Liver (tissue), 9 donors: ENCODE measurements around the gene GRIFIN. TPM values are rescaled to one million over a fixed set of nuclear protein-coding genes. Genes with fewer than 3 reads are reported as not detected.

Source experiments
- DNase-seq: peaks from one replicate; pipeline ENCODE4 v3.0.0-alpha.2; 2017; ENCODE audit warnings: low spot score
- H3K27ac ChIP-seq, 2 donors: one replicate each; pipeline ENCODE4 v1.7.0; 2013; ENCODE audit warnings: inconsistent platforms in 2 of 2, low read length in 2 of 2, control low read depth in 1 of 2, low read depth in 1 of 2, mild to moderate bottlenecking in 1 of 2
- H3K27me3 ChIP-seq, 4 donors: one replicate each; pipeline versions ENCODE4 v1.6.1 to v1.7.0; 2013; ENCODE audit warnings: low read length in 3 of 4, inconsistent platforms in 1 of 4, mild to moderate bottlenecking in 1 of 4, moderate library complexity in 1 of 4; ENCODE audit not compliant: control insufficient read depth in 4 of 4, insufficient read depth in 4 of 4
- H3K36me3 ChIP-seq, 4 donors: one replicate each; pipeline versions ENCODE4 v1.6.1 to v1.7.0; 2013; ENCODE audit warnings: low read length in 3 of 4, mild to moderate bottlenecking in 3 of 4, low read depth in 1 of 4, moderate library complexity in 1 of 4; ENCODE audit not compliant: control insufficient read depth in 4 of 4, insufficient read depth in 3 of 4
- H3K4me1 ChIP-seq, 4 donors: one replicate each; pipeline versions ENCODE4 v1.6.1 to v1.7.0; 2013; ENCODE audit warnings: low read length in 3 of 4, mild to moderate bottlenecking in 3 of 4, moderate library complexity in 1 of 4; ENCODE audit not compliant: control insufficient read depth in 4 of 4, insufficient read depth in 4 of 4
- H3K4me3 ChIP-seq, 3 donors: one replicate each; pipeline versions ENCODE4 v1.6.1 to v1.7.0; 2013; ENCODE audit warnings: low read length in 3 of 3, control low read depth in 1 of 3, low read depth in 1 of 3, mild to moderate bottlenecking in 1 of 3
- H3K9ac ChIP-seq, 2 donors: one replicate each; pipeline ENCODE4 v1.7.0; 2013; ENCODE audit warnings: low read length in 2 of 2, mild to moderate bottlenecking in 2 of 2, moderate library complexity in 2 of 2, control low read depth in 1 of 2, low read depth in 1 of 2
- H3K9me3 ChIP-seq, 4 donors: one replicate each; pipeline versions ENCODE4 v1.6.1 to v1.7.0; 2013; ENCODE audit warnings: low read length in 3 of 4; ENCODE audit not compliant: control insufficient read depth in 4 of 4
- CTCF ChIP-seq: fragments of 150-350 bp; IDR thresholded peaks from 2 replicates; pipeline ENCODE4 v1.5.1; 2017; ENCODE audit warnings: improper control_type of control experiment, low read depth, low read length; ENCODE audit not compliant: missing input control
- FOXA1 ChIP-seq: IDR thresholded peaks from 2 replicates; pipeline ENCODE4 v1.6.1; 2016; ENCODE audit warnings: antibody characterized with exemption
- GABPA ChIP-seq, 2 donors: IDR thresholded peaks in 1 of 2; conservative IDR thresholded peaks in 1 of 2; 2 replicates each; pipeline ENCODE4 v1.6.1; 2016; ENCODE audit warnings: antibody characterized with exemption in 2 of 2, mild to moderate bottlenecking in 1 of 2, moderate library complexity in 1 of 2
- HNF4A ChIP-seq, 2 donors: conservative IDR thresholded peaks; 2 replicates each; pipeline ENCODE4 v1.6.1; 2016; ENCODE audit warnings: antibody characterized with exemption in 2 of 2, mild to moderate bottlenecking in 2 of 2
- HNF4G ChIP-seq: IDR thresholded peaks from 2 replicates; pipeline ENCODE4 v1.6.1; 2016; ENCODE audit warnings: antibody characterized with exemption
- JUND ChIP-seq, 2 donors: IDR thresholded peaks; 2 replicates each; pipeline ENCODE4 v1.6.1; 2016; ENCODE audit warnings: antibody characterized with exemption in 2 of 2
- NR2F2 ChIP-seq: IDR thresholded peaks from 2 replicates; pipeline ENCODE4 v1.6.1; 2016; ENCODE audit warnings: antibody characterized with exemption
- RAD21 ChIP-seq, 2 donors: IDR thresholded peaks; 2 replicates each; pipeline ENCODE4 v1.6.1; 2016; ENCODE audit warnings: antibody characterized with exemption in 2 of 2, mild to moderate bottlenecking in 2 of 2
- RXRA ChIP-seq, 2 donors: IDR thresholded peaks; 2 replicates each; pipeline ENCODE4 v1.6.1; 2017 to 2018; ENCODE audit warnings: antibody characterized with exemption in 2 of 2, mild to moderate bottlenecking in 1 of 2
- TAF1 ChIP-seq: conservative IDR thresholded peaks from 2 replicates; pipeline ENCODE4 v1.6.1; 2016; ENCODE audit warnings: antibody characterized with exemption, mild to moderate bottlenecking
- ZBTB33 ChIP-seq: IDR thresholded peaks from 2 replicates; pipeline ENCODE4 v1.6.1; 2016; ENCODE audit warnings: antibody characterized with exemption
- WGBS: extraction: QIAGEN DNeasy Blood & Tissue Kit; methylation state at CpG from one replicate; pipeline ENCODE4 v1.1.7; 2013; 5-methylcytosine and 5-hydroxymethylcytosine counted together
- polyA plus RNA-seq, 2 donors: library from polyadenylated mRNA; stranded (reverse) in 1 of 2; unstranded in 1 of 2; fragments of 200-250 nt in 1 of 2; fragments of >200 nt in 1 of 2; fragmentation: Nextera tagmentation in 1 of 2; extraction: Ambion mirVana in 1 of 2; gene quantifications; one replicate each; pipeline versions ENCODE4 v1.2.1 to v1.2.3, GENCODE V29; 2013 to 2015
- total RNA-seq, 2 donors: library from RNA; depleted of rRNA; stranded (reverse); fragments of >200 nt; gene quantifications; one replicate each; pipeline ENCODE4 v1.2.3, GENCODE V29; 2014
- TF ChIP-seq, protein P1 (sequence below): IDR thresholded peaks from 2 replicates; pipeline ENCODE4 v1.6.1; 2016; ENCODE audit warnings: antibody characterized with exemption
- TF ChIP-seq, protein P2 (sequence below): IDR thresholded peaks from 2 replicates; pipeline ENCODE4 v1.6.1; 2016; ENCODE audit warnings: antibody characterized with exemption, mild to moderate bottlenecking
- donor health status: healthy.
- donor health status: healthy.
- donor health status: healthy.
- donor health status: healthy.
- donor health status: healthy.

The GRIFIN gene
- total and polyA plus RNA-seq, 4 donors: not detected

DNA sequence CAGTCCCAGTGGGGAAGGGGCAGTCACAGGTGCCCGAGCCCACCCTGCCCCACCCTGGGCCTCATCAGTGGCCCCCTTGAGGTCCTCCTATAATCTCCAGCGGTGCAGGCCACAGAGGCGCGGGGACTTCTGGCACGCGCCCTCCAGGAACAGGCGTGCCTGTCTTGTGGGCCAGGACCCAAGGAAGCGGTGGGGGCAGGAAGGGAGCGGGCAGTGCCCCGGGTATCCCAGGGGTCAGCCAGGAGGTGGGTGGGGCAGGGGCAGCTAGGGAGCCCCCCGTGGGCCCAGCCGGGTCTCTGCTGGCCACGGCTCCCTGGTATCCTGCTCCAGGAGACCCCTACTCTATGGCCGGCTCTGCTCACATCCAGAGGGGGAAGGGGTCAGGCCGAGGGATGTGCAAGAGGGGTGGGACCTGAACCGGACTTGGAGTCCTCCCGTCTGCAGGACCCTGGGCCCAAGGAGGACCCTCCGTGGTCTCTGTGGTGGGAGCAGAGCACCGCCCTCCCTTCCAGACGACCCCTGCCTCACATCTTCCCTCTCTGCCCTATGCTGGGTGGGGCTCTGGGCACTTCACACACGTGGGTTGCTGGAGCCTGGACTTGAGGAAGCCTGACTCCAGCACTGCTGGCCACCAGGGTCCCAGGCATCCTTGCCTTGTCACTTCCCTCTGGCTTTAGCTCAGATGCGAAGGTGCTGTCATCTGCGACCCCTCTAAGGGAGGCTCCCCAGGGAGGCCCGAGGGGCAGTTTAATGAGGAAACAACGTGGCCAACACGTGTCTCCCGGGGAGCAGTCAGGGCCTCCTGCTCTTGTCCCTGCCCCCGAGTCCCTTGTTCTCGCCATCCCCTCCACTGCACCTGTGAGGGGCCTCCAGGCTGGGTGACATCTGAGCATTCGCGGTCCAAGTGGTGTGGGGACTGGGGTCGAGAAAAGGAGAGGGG lies 18.3 kb upstream of the GRIFIN start:
- no peak for TF ChIP-seq TAF1
- no peak for TF ChIP-seq HNF4A (conservative IDR thresholded peaks at IDR 0.05)
- no peak for TF ChIP-seq JUND (IDR thresholded peaks at IDR 0.05)
- no peak for TF ChIP-seq HNF4G
- no peak for TF ChIP-seq RAD21 (IDR thresholded peaks at IDR 0.05)
- TF ChIP-seq NR2F2: no peak
- no peak for TF ChIP-seq FOXA1
- TF ChIP-seq, protein P1, sequence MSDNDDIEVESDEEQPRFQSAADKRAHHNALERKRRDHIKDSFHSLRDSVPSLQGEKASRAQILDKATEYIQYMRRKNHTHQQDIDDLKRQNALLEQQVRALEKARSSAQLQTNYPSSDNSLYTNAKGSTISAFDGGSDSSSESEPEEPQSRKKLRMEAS: no peak
- no peak for TF ChIP-seq RXRA (IDR thresholded peaks at IDR 0.05)
- TF ChIP-seq CTCF: no peak
- TF ChIP-seq, protein P2, sequence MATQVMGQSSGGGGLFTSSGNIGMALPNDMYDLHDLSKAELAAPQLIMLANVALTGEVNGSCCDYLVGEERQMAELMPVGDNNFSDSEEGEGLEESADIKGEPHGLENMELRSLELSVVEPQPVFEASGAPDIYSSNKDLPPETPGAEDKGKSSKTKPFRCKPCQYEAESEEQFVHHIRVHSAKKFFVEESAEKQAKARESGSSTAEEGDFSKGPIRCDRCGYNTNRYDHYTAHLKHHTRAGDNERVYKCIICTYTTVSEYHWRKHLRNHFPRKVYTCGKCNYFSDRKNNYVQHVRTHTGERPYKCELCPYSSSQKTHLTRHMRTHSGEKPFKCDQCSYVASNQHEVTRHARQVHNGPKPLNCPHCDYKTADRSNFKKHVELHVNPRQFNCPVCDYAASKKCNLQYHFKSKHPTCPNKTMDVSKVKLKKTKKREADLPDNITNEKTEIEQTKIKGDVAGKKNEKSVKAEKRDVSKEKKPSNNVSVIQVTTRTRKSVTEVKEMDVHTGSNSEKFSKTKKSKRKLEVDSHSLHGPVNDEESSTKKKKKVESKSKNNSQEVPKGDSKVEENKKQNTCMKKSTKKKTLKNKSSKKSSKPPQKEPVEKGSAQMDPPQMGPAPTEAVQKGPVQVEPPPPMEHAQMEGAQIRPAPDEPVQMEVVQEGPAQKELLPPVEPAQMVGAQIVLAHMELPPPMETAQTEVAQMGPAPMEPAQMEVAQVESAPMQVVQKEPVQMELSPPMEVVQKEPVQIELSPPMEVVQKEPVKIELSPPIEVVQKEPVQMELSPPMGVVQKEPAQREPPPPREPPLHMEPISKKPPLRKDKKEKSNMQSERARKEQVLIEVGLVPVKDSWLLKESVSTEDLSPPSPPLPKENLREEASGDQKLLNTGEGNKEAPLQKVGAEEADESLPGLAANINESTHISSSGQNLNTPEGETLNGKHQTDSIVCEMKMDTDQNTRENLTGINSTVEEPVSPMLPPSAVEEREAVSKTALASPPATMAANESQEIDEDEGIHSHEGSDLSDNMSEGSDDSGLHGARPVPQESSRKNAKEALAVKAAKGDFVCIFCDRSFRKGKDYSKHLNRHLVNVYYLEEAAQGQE: no peak
- no peak for TF ChIP-seq ZBTB33
- no peak for TF ChIP-seq GABPA (IDR thresholded peaks at IDR 0.05 in 1 of 2, conservative IDR thresholded peaks at IDR 0.05 in 1 of 2)
- DNase-seq: no peak
- Histone ChIP-seq H3K9ac (no peak overlapping the region), H3K36me3 (no peaks in the 10 kb centered on the region), H3K4me3 (no peak overlapping the region), H3K27ac (no peak overlapping the region), H3K4me1 (peaks cover 0 to 4% (median 0%) of the 10 kb centered on the region in 4 donors), H3K27me3 (no peaks in the 10 kb centered on the region), H3K9me3 (no peaks in the 10 kb centered on the region)
- WGBS: 61% methylated on average over 32 of the region's 32 CpGs
